HG02610 (cell line): ENCODE data around the gene CCNL2.
A peak's percentile ranks its signal among the peaks of the same experiment; 100 is the strongest.
"Not testable (repeated sequence)": the region's sequence is repeated elsewhere in the genome, so short reads cannot be mapped to it uniquely, and the experiment has no call there.

ENCODE experiments used
- ATAC-seq: cut with Tn5 transposase; IDR thresholded peaks from one replicate; pipeline ENCODE4 v1.9.1; 2021; ENCODE audit warnings: mild to moderate bottlenecking, moderate library complexity; ENCODE audit not compliant: unreplicated experiment

CCNL2 gene

DNA sequence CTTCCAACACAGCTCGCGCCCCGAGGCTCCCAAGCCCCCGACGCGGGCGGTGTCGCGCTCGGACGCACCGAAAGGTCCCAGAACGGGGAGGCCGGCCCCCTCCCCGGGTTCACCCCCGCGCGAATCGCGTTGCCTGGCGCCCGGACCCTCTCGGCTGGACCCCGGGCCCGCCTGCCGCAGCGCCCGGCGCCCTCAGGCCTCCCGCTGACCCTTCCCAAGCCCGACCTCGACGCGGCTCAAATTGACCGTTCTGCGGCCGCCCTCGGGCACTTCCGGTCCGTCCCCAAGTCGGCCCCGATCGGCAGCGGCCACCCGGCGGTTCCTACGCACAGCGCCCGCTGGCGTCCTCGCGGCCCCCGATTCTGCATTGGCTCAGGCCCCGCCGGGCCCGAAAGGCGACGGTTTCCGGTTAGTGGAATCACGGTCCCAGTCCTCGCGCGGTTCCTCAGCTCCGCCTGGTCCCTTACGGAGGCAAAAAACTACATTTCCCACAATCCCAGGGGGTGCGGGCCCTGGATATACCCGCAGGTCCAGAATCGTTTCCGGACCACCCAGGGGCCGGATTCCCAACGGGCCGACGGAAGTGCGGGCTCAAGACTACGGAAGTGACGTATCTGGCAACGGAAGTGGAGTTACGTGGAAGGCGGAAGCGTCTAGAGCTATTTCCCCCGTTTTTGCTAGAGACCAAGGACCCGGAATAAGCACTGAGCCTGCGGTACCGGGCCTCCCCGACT is 24.0 kb downstream of the CCNL2 start, which contains the start of gene AURKAIP1:
Gene AURKAIP1, minus strand, starts transcription at position 279 of the 734 bp plus-strand sequence. CDS start 451 bp downstream, outside the sequence.
- ATAC-seq: peak; percentile 79

DNA sequence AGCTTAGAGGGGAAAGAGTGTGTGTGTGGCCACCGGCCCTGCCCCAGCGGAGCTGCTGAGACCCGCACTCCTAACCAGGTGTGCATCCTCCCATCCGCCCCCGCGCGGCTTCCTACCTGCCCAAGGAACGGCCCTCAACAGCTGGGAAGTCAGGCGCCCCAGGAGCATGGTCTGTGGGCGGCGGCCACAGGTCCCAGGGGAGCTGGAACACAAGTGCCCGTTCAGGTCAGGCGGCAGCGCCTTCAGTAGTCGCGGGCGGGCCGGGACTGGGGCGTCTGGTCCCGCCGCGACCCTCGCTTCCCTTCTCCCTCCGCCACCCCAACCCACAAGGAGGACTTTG is 24.6 kb downstream of the CCNL2 start:
- ATAC-seq: peak; percentile 8

DNA sequence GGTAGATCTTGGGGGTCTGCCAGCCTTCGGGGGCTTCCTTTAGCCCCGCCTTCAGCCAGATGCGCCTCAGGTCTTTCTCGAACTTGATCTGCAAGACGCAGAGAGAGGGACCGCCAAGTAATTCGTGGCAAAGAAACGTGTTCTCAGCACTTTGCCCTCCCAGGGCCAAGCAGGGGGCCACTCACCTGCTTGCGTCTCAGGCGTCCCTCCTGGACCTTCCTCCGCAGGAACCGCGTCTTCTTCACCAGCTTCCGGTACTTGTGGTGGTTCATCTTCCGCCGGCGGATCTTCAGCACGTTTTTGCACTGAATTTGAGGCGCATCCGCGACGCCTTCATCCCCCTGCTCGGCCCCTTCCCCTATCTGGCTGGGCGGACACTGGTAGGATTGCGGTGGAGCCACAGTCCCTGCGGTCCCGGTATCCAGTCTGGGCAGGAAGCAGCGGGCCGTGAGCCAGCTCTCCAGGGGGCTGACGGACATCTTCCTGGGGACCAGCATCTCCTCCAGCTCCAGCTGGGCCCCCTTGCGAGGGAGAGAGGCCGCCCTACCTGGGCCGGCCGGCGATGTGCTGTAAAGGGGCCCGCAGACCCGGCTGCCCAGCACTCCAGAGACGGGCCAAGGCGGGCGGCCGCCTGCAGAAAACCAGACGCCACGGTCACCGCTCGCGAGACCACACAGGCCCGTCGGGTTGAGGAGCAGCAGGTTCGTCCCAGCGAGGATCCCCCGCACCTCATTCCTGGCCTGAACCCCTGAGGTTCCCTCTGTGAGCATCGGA is 25.1 kb downstream of the CCNL2 start:
- no peak for ATAC-seq

DNA sequence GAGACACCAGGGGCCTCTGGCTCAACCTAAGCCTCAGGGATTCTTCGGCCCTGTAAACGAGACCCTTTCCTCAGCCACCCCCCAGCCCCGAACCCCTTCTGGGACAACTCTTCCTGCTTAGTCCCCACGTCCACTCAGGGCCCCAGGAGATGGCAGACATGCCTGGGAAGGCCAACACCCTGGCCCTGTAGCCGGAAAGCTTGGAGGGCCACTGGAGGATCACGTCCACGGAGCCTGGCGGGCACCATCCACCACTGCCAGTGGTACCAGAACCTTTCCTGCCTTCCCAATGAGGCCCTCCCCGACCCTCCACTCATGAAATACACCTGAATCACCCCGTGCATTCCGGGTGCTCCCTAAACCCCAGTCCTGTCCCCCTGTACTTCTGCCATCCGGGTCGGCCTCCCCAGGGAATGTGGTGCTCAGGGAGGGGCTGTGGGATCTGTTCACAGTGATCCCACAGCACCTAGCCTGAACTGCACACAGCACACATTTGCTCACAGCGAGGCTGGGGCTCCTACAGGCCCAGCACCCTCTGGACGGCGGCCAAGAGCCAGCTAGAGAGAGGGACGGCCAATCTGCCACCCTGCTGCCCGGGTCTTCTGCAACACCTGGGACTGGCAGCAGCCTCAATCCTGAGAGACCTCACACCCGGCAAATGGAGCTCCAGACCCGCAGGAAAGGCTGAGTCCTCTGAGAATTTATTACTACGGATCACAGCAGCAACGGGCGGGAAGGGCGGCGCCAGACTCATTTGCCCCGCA is 25.9 kb downstream of the CCNL2 start:
- ATAC-seq: no peak

DNA sequence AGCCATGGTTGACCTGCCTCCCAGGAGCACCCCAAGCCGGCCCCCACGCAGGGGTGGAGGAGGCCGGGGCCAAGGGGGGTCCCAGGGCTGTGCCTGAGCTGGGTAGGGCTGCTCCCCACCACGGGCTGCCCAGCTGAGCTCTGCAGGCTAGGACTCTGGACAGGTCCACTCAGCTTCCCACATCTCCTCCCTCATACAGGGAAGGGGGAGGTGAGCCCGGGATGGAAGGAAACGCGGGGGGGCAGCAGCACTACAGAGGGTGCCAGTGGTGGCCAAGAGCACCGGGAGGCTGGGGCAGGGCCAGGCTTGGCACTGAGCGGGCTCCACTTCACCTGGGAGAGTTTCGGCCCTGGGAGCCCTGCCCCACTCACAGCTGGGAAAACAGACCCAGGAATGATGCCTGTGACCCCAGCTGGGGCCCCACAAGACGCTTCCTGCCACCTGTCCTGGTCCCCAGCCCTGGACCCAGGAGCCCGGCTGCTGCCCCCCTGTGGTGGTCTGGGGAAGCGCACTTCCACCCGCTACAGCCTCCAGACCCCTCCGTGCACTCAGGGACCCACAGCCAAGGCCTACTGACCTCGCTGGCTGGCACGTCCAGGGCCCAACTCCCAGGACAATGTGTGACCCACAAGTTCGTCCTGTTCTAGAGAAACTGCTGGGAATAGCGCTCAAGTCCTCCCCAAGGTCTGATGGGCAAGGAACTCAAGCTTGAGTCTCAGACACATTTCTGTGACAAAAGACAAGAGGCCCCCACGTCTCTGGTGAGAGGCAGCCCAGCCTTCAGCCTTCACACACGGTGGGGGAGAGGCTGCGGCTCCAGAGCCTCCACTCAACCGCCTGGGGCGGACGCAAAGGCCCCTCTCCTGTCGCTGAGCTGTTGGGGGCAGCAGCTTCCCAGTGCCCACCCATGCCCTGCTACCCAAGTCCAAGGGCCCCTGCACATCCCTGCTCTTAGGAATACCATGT is 27.1 kb downstream of the CCNL2 start:
- no peak for ATAC-seq

- no peak for ATAC-seq
Observed at GRCh38 chr1:1371364-1371745, 27.8 kb downstream of the CCNL2 start.

- ATAC-seq: no peak
Observed at GRCh38 chr1:1370771-1371300, 28.3 kb downstream of the CCNL2 start.

GRCh38 chr1:1370094-1370493 is 29.0 kb downstream of the CCNL2 start:
- ATAC-seq: not testable (repeated sequence)

DNA sequence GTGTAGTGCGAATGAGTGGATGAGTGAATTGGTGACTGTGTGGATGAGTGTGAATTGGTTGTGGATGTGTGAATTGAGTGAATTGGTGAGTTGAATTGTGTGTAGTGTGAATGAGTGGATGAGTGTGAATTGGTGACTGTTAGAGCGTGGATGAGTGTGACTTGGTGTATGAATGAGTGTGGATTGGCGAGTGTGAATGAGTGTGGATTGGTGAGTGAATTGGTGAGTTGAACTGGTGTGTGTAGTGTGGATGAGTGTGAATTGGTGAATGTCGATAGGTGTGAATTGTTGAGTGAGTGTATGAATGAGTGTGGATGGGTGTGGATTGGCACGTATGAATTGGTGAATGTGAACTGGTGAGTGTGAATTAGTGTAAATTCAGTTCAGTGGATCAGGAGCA is 31.8 kb downstream of the CCNL2 start:
- ATAC-seq: no peak

- no peak for ATAC-seq
Observed at GRCh38 chr1:1366699-1367066, 32.5 kb downstream of the CCNL2 start.

DNA sequence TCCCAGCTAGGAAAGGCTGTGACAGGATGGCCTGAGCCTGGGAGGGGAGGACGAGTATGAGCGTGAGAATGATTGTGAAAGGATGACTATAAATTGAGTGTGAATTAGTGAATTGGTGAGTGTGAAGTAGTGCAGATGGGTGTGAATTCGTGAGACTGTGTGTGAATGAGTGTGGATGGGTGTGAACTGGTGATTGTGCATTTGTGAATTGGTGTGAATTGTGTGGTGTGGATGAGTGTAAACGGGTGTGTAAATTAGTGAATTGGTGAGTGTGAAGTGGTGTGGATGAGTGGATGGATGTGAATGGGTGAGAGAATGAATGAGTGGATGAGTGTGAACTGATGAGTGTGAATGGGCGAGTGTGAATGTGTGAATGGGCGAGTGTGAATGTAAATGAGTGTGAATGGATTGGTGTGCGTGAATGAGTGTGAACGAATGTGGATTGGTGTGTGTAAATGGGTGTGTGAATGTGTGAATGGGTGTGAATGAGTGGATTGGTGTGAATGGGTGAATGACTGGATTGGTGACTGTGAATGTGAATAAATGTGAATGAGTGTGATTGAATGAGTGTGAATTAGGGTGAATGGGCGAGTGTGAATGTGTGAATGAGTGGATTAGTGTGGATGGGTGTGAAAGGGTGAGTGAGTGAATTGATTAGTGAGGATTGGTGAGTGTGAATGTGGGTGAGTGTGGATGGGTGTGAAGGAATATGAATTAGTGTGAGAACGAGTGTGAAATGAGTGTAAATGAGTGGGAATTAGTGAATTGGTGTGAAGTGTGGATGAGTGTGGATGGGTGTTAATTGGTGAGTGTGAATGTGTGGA is 33.0 kb downstream of the CCNL2 start:
- no peak for ATAC-seq

DNA sequence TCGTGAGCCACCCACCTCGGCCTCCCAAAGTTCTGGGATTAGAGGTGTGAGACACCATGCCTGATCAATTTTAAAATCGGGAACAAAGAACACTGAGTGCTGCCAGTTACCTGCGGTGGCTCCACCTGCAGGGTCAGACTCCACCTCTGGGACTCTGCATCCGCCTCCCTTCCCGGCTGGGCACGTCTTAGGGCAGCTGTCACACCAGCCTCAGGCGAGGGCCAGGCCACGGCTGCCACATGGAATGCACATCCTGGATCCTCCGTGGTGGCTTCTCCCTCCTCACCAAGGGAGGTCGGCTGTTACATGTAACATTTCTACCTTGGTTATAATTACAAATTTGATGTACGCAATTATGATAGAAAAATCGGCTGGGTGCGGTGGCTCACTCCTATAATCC is 34.9 kb downstream of the CCNL2 start:
- ATAC-seq: no peak

DNA sequence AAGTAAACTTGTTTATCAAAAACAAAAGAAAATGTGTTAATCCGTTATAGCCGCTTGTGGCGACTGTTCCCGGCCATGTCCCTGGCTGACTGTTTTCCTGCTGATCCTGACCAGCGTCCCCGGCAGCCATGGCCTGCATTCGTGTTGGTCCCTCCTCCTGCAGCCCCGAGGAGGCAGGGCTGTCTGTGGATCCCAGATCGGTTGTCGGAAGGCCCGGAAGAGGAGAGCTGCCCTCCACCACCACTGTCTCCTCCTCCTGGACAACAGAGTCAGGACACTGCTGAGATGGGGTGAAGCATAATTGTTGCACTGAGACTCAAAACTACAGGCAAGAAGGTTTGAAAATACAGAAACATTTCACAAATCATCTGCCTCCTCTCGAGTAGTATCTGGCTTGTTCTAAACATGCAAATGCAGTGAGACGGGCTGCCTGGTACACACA is 37.1 kb downstream of the CCNL2 start:
- no peak for ATAC-seq

DNA sequence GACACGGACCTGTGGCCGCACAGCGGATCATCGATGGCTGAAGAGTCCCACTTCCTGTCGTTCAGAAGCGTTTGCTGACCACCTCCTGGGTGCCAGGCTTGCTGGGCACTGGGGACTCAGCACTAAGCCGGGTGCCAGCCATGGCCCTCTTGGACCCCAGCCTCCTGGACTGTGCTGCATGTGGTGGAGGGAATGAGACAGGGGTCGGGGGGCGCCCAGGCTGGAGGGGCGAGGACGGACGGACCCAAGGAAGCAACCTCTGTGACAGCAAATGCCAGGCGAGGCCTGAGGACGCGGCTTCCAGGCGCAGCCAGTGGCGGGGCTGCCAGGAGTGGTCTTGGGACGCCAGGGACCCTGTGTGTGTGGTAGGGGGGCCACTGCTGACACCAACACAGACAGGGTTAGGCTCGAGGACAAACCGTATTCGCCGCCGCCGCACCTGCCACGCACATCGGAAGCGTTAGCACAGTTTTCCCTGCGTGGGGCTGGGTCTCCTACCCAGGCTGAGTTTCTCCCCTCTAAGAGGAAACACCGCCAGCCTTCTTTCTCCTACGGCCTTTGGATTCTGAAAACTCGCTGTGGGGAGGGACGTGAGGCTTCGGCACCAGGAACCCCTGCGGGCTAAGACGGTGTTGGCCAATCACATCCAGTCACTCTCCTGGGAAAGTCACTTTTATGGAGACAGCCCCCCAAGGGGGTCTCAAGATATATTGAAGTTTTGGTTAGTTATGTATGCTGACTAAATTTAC is 37.7 kb downstream of the CCNL2 start:
- no peak for ATAC-seq

DNA sequence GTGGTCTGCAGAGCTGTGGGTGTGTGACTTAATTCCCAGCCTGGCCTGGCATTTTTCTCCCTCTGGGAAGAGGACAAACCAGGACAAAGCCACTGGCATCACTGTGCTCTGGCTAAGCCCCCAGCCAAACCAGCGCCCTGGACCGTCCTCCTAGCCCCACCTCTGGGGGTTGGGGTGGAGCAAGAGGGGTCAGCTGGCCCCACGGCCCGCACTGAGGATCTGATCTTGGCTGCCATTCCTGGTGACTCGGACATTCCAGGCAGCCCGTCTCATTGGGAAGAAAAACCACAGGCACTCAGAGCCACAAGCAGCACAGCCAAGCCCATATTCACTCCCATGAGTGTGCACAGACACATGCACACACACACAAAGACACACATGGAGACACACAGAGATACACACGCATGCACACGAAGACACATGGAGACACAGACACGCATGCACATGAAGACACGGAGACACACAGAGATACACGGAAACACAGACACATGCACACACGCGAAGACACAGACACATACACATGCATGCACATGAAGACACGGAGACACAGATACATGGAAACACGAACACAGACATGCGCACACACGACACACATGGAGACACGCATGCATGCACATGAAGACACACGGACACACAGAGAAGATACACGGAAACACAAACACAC is 38.5 kb downstream of the CCNL2 start:
- ATAC-seq: no peak

- ATAC-seq: no peak
Observed at GRCh38 chr1:1359664-1360468, 39.3 kb downstream of the CCNL2 start.

GRCh38 chr1:1359308-1359663 is 39.8 kb downstream of the CCNL2 start:
- no peak for ATAC-seq
